HG02571 (cell line): ENCODE measurements around the gene CABLES1.

Experiments
- ATAC-seq: cut with Tn5 transposase; IDR thresholded peaks from one replicate; pipeline ENCODE4 v1.9.1; 2021; ENCODE audit warnings: mild to moderate bottlenecking, moderate library complexity; ENCODE audit not compliant: unreplicated experiment

CABLES1 gene

GRCh38 chr18:23165271-23166068, 30.2 kb downstream of the CABLES1 start:
- ATAC-seq: no peak

- ATAC-seq: no peak
Observed at GRCh38 chr18:23166891-23167541, 31.7 kb downstream of the CABLES1 start.

GRCh38 chr18:23169673-23170044, 34.4 kb downstream of the CABLES1 start:
- ATAC-seq: no peak

GRCh38 chr18:23170137-23170536, 34.9 kb downstream of the CABLES1 start:
- no peak for ATAC-seq

GRCh38 chr18:23171581-23172156, 36.4 kb downstream of the CABLES1 start:
- no peak for ATAC-seq

- ATAC-seq: no peak
Observed at GRCh38 chr18:23172591-23173380, 37.5 kb downstream of the CABLES1 start.

- no peak for ATAC-seq
Observed at GRCh38 chr18:23173912-23174311, 38.6 kb downstream of the CABLES1 start.

GRCh38 chr18:23176701-23177432, 41.6 kb downstream of the CABLES1 start:
- ATAC-seq: no peak

- ATAC-seq: no peak
Observed at GRCh38 chr18:23177433-23178072, 42.3 kb downstream of the CABLES1 start.

- no peak for ATAC-seq
Observed at GRCh38 chr18:23178201-23178600, 42.9 kb downstream of the CABLES1 start.

- ATAC-seq: no peak
Observed at GRCh38 chr18:23178661-23179081, 43.4 kb downstream of the CABLES1 start.

GRCh38 chr18:23179416-23179815, 44.1 kb downstream of the CABLES1 start:
- no peak for ATAC-seq

GRCh38 chr18:23181547-23181946, 46.3 kb downstream of the CABLES1 start:
- ATAC-seq: no peak

GRCh38 chr18:23182606-23183005, 47.3 kb downstream of the CABLES1 start:
- no peak for ATAC-seq

- no peak for ATAC-seq
Observed at GRCh38 chr18:23183411-23184150, 48.3 kb downstream of the CABLES1 start.

- ATAC-seq: no peak
Observed at GRCh38 chr18:23186781-23187180, 51.5 kb downstream of the CABLES1 start.

GRCh38 chr18:23188068-23188760, 52.9 kb downstream of the CABLES1 start:
- ATAC-seq: no peak

- ATAC-seq: no peak
Observed at GRCh38 chr18:23189099-23189498, 53.8 kb downstream of the CABLES1 start.
